Ovary (tissue), 3 donors: Measurements from ENCODE around the gene NME2.

Source experiments
- CTCF ChIP-seq, 3 donors: fragments of 450-650 bp in 2 of 3; fragments of 200-600 bp in 1 of 3; IDR thresholded peaks; one replicate each; pipeline versions ENCODE4 v1.5.1 to v1.8.0; 2016 to 2022; ENCODE audit warnings: antibody characterized with exemption in 3 of 3, mild to moderate bottlenecking in 1 of 3
- POLR2A ChIP-seq: fragments of 450-650 bp; IDR thresholded peaks from one replicate; pipeline ENCODE4 v1.6.1; 2017; ENCODE audit warnings: antibody characterized with exemption, mild to moderate bottlenecking, moderate library complexity
- donor health status: DM: no; HTN: no; CAD: no.

- TF ChIP-seq CTCF (IDR thresholded peaks at IDR 0.05) (peak; percentile 35 to 92 (median 78)), POLR2A (peak; percentile 39)
These were observed 12.8 kb upstream of the NME2 start, which contains the start of gene NME1 for GRCh38 chr17:51153210-51154072.
